Measurements from ENCODE around the gene SPARCL1. TPM values are rescaled to one million over a fixed set of nuclear protein-coding genes. Genes with fewer than 3 reads are reported as not detected.

Gene SPARCL1
- polyA plus RNA-seq, 1 donor (not counting 4 experiments of a cell fraction or from before 2014, with no cell fraction given), result not detected

GRCh38 chr4:87524456-87524855, 4.7 kb downstream of the SPARCL1 start:
- dilution Hi-C loops (cut with MboI; ENCODE audit: extremely low pct_ligation_motif_present, low sequenced_read_pairs), result no loop called here
- Histone ChIP-seq H3K9ac (ENCODE audit: control insufficient read depth, extremely low read depth, insufficient read depth, low read length) (no peak overlapping the region), H2AFZ (ENCODE audit: control insufficient read depth, low read length) (no peak overlapping the region), H3K9me1 (ENCODE audit: control insufficient read depth, extremely low read depth, insufficient read depth, low read length) (no peaks in the 10 kb centered on the region), H3K27me3 (ENCODE audit: control insufficient read depth, extremely low read depth, insufficient read depth, low read length) (no peaks in the 10 kb centered on the region), H3K4me2 (ENCODE audit: control insufficient read depth, extremely low read depth, insufficient read depth, low read depth, low read length) (no peak overlapping the region), H3K4me1 (ENCODE audit: control insufficient read depth, extremely low read depth, insufficient read depth, low read length) (peaks cover 12% of the 10 kb centered on the region), H3K4me3 (ENCODE audit: control insufficient read depth in 2 of 3, extremely low read depth in 1 of 3, insufficient read depth in 2 of 3, low read depth in 1 of 3, low read length in 3 of 3) (no peak overlapping the region), H3K79me2 (ENCODE audit: control insufficient read depth, insufficient read depth, low read length) (no peaks in the 10 kb centered on the region), H3K36me3 (ENCODE audit: control insufficient read depth in 2 of 2, extremely low read depth in 1 of 2, insufficient read depth in 2 of 2, low read length in 2 of 2) (no peaks in the 10 kb centered on the region), H3K9me3 (ENCODE audit: control insufficient read depth, low read depth, low read length) (no peaks in the 10 kb centered on the region), H3K27ac (ENCODE audit: control insufficient read depth, insufficient read depth, low read length) (no peak overlapping the region), H4K20me1 (ENCODE audit: control insufficient read depth, extremely low read depth, insufficient read depth, low read length) (no peaks in the 10 kb centered on the region)
- DNase-seq (ENCODE audit: low read depth, low spot score) (no peak), FAIRE-seq (no peak)
- TF ChIP-seq CTCF (optimal IDR thresholded peaks at IDR 0.05 in 1 of 3, IDR thresholded peaks at IDR 0.05 in 1 of 3, conservative IDR thresholded peaks at IDR 0.05 in 1 of 3; ENCODE audit: extremely low read depth in 1 of 3, insufficient read depth in 2 of 3, low read length in 3 of 3) (no peak), EZH2 (IDR thresholded peaks at IDR 0.05; ENCODE audit: low read length) (no peak)

- Histone ChIP-seq H4K20me1 (ENCODE audit: control insufficient read depth, extremely low read depth, insufficient read depth, low read length) (no peaks in the 10 kb centered on the region), H3K4me2 (ENCODE audit: control insufficient read depth, extremely low read depth, insufficient read depth, low read depth, low read length) (no peak overlapping the region), H3K4me3 (ENCODE audit: control insufficient read depth in 2 of 3, extremely low read depth in 1 of 3, insufficient read depth in 2 of 3, low read depth in 1 of 3, low read length in 3 of 3) (no peak overlapping the region), H3K9me3 (ENCODE audit: control insufficient read depth, low read depth, low read length) (no peaks in the 10 kb centered on the region), H3K9ac (ENCODE audit: control insufficient read depth, extremely low read depth, insufficient read depth, low read length) (no peak overlapping the region), H3K27ac (ENCODE audit: control insufficient read depth, insufficient read depth, low read length) (no peak overlapping the region), H3K79me2 (ENCODE audit: control insufficient read depth, insufficient read depth, low read length) (no peaks in the 10 kb centered on the region), H3K27me3 (ENCODE audit: control insufficient read depth, extremely low read depth, insufficient read depth, low read length) (no peaks in the 10 kb centered on the region), H3K9me1 (ENCODE audit: control insufficient read depth, extremely low read depth, insufficient read depth, low read length) (no peaks in the 10 kb centered on the region), H3K4me1 (ENCODE audit: control insufficient read depth, extremely low read depth, insufficient read depth, low read length) (peaks cover 12% of the 10 kb centered on the region), H2AFZ (ENCODE audit: control insufficient read depth, low read length) (no peak overlapping the region), H3K36me3 (ENCODE audit: control insufficient read depth in 2 of 2, extremely low read depth in 1 of 2, insufficient read depth in 2 of 2, low read length in 2 of 2) (no peaks in the 10 kb centered on the region)
- FAIRE-seq (no peak), DNase-seq (ENCODE audit: low read depth, low spot score) (no peak)
- dilution Hi-C loops (cut with MboI; ENCODE audit: extremely low pct_ligation_motif_present, low sequenced_read_pairs), result no loop called here
- no peak for TF ChIP-seq CTCF (optimal IDR thresholded peaks at IDR 0.05 in 1 of 3, IDR thresholded peaks at IDR 0.05 in 1 of 3, conservative IDR thresholded peaks at IDR 0.05 in 1 of 3; ENCODE audit: extremely low read depth in 1 of 3, insufficient read depth in 2 of 3, low read length in 3 of 3)
- no peak for TF ChIP-seq EZH2 (IDR thresholded peaks at IDR 0.05; ENCODE audit: low read length)
Observed at GRCh38 chr4:87523307-87523706, 5.9 kb downstream of the SPARCL1 start.
